HepG2 (cell line): ENCODE results near the gene MME. TPM values are rescaled to one million over a fixed set of nuclear protein-coding genes. Genes with fewer than 3 reads are reported as not detected.

ENCODE experiments used
- ATAC-seq: fragments of 200-7000 bp; cut with Tn5 transposase; 3 replicates; pipeline ENCODE4 v1.9.1; 2020; ENCODE audit warnings: mild to moderate bottlenecking, moderate library complexity
- BruUV-seq: library from RNA; stranded (reverse); fragments of 400-500 nt; replicated peaks from 2 replicates; lab custom pipeline; 2021; lab: Mats Ljungman, UMichigan
- CTCF ChIA-PET: fragments of 300-600 bp; formaldehyde crosslinking; extraction: SDS; loops from one replicate; lab custom pipeline; 2021; ENCODE audit warnings: low total read pairs, inconsistent platforms, low intra/inter-chr PET ratio; lab: Yijun Ruan, JAX
- POLR2A ChIA-PET: fragments of 350-600 bp; sonication (Branson Sonifier 250); formaldehyde crosslinking; loops from one replicate; lab custom pipeline; 2020; ENCODE audit warnings: antibody characterized with exemption, inconsistent platforms; lab: Yijun Ruan, JAX
- DNase-seq: peaks from one replicate; pipeline ENCODE4 v3.0.0-alpha.2; 2015; ENCODE audit warnings: low spot score
- FAIRE-seq: peaks from 3 replicates; lab custom pipeline; 2011; peaks lifted over from hg19 to GRCh38; lab: Jason Lieb, UNC
- H2AFZ ChIP-seq: one replicate; pipeline ENCODE4 v1.6.1; 2011; ENCODE audit warnings: low read length, inconsistent platforms
- H3K27ac ChIP-seq: fragments of 300-600 bp; 3 replicates; pipeline ENCODE4 v1.8.0; 2011; ENCODE audit warnings: mixed run types, mild to moderate bottlenecking, mixed read lengths, low read length, inconsistent platforms; ENCODE audit not compliant: insufficient read depth; ENCODE audit errors: extremely low read length
- H3K27me3 ChIP-seq, 2 experiments: fragments of 200-600 bp in 1 of 2; 2 replicates in 1 of 2; 3 replicates in 1 of 2; pipeline versions ENCODE4 v1.6.0 to v1.8.0; 2011; ENCODE audit warnings: low read length in 2 of 2, mild to moderate bottlenecking in 2 of 2, moderate library complexity in 2 of 2, inconsistent platforms in 1 of 2; ENCODE audit not compliant: insufficient read depth in 2 of 2, control insufficient read depth in 1 of 2
- H3K36me3 ChIP-seq, 2 experiments: fragments of 200-600 bp in 1 of 2; replicated peaks in 1 of 2; 2 replicates in 1 of 2; 3 replicates in 1 of 2; pipeline versions ENCODE4 v1.5.1 to v1.8.0; 2011; ENCODE audit warnings: low read length in 2 of 2, inconsistent platforms in 1 of 2; ENCODE audit not compliant: insufficient read depth in 2 of 2, control insufficient read depth in 1 of 2
- H3K4me1 ChIP-seq: 2 replicates; pipeline ENCODE4 v1.5.1; 2012; ENCODE audit warnings: low read length, inconsistent platforms; ENCODE audit not compliant: insufficient read depth
- H3K4me2 ChIP-seq: 2 replicates; pipeline ENCODE4 v1.6.0; 2011; ENCODE audit warnings: low read depth, low read length, inconsistent platforms
- H3K4me3 ChIP-seq, 3 experiments: fragments of 200-600 bp in 1 of 3; sonication (generic), shearing (Covaris generic) in 1 of 3; replicated peaks in 1 of 3; 2 replicates each; pipeline ENCODE4 v1.5.1; 2011 to 2016; ENCODE audit warnings: low read length in 3 of 3, inconsistent platforms in 2 of 3, low read depth in 2 of 3, mild to moderate bottlenecking in 2 of 3, control low read depth in 1 of 3, mixed read lengths in 1 of 3; ENCODE audit not compliant: insufficient read depth in 1 of 3
- H3K79me2 ChIP-seq: one replicate; pipeline ENCODE4 v1.6.1; 2011; ENCODE audit warnings: low read length, inconsistent platforms; ENCODE audit not compliant: insufficient read depth
- H3K9ac ChIP-seq: 2 replicates; pipeline ENCODE4 v1.6.0; 2011; ENCODE audit warnings: mild to moderate bottlenecking, low read depth, low read length, inconsistent platforms; ENCODE audit not compliant: insufficient read depth
- H3K9me3 ChIP-seq: 2 replicates; pipeline ENCODE4 v1.5.1; 2012; ENCODE audit warnings: mild to moderate bottlenecking, low read length
- H4K20me1 ChIP-seq: 2 replicates; pipeline ENCODE4 v1.6.0; 2011; ENCODE audit warnings: inconsistent platforms, mild to moderate bottlenecking, low read length, moderate library complexity; ENCODE audit not compliant: insufficient read depth
- MIER2 ChIP-seq: IDR thresholded peaks from 2 replicates; pipeline ENCODE4 v1.6.1; 2016; ENCODE audit warnings: missing biosample characterization, missing genetic modification reagents
- RXRB ChIP-seq: IDR thresholded peaks from 2 replicates; pipeline ENCODE4 v1.6.1; 2016; ENCODE audit warnings: borderline replicate concordance, missing genetic modification reagents, missing compliant biosample characterization
- SALL1 ChIP-seq: sonication (generic); formaldehyde crosslinking; IDR thresholded peaks from 2 replicates; pipeline ENCODE4 v1.8.0; 2022; ENCODE audit warnings: mild to moderate bottlenecking, missing genetic modification reagents
- TBX3 ChIP-seq: fragments of 450-650 bp; IDR thresholded peaks from 2 replicates; pipeline ENCODE4 v1.6.1; 2017; ENCODE audit warnings: antibody characterized with exemption, mild to moderate bottlenecking, inconsistent platforms, borderline replicate concordance
- ZBED4 ChIP-seq: sonication (generic); formaldehyde crosslinking; IDR thresholded peaks from 2 replicates; pipeline ENCODE4 v1.4.0; 2020; ENCODE audit warnings: missing genetic modification reagents, borderline replicate concordance
- ZFP36L2 ChIP-seq: sonication (generic); formaldehyde crosslinking; IDR thresholded peaks from 2 replicates; pipeline ENCODE4 v1.4.0; 2020; ENCODE audit warnings: missing genetic modification reagents
- ZNF558 ChIP-seq: sonication (generic); formaldehyde crosslinking; IDR thresholded peaks from 2 replicates; pipeline ENCODE4 v1.9.0; 2022; ENCODE audit warnings: mild to moderate bottlenecking, missing genetic modification reagents, borderline replicate concordance
- WGBS: methylation state at CpG from one replicate; pipeline ENCODE4 v1.1.6; 2017; ENCODE audit warnings: low lambda C conversion rate; 5-methylcytosine and 5-hydroxymethylcytosine counted together
- in situ Hi-C: cut with HindIII; loops from 2 replicates; pipeline ENCODE4 v1.10.0; 2017; ENCODE audit warnings: low pct_unique_long_range_greater_than_20kb; ENCODE audit not compliant: extremely low pct_ligation_motif_present
- intact Hi-C: fragments of 100-400 bp; cut with micrococcal nuclease; formaldehyde crosslinking; loops from one replicate; pipeline ENCODE4 v1.10.0; 2022; ENCODE audit not compliant: unreplicated experiment
- polyA plus RNA-seq, 8 experiments: library from polyadenylated mRNA; depleted of rRNA in 3 of 8; stranded (reverse) in 7 of 8; unstranded in 1 of 8; fragments of >200 nt; fragmentation: Illumina TruSeq in 4 of 8; extraction: Trizol in 4 of 8; gene quantifications; 2 replicates each; pipeline versions ENCODE4 v1.2.1 to v1.2.3, GENCODE V29; 2011 to 2016; ENCODE audit warnings: low read depth in 4 of 8, missing spikeins in 1 of 8, mixed read lengths in 1 of 8; ENCODE audit not compliant: insufficient read depth in 1 of 8
- total RNA-seq, 5 experiments: library from RNA; depleted of rRNA; stranded (reverse); fragments of >200 nt; fragmentation: Illumina TruSeq; extraction: Trizol; gene quantifications; 2 replicates each; pipeline ENCODE4 v1.2.3, GENCODE V29; 2016; ENCODE audit warnings: low read depth in 1 of 5

The MME gene
- total and polyA plus RNA-seq, 2 of the 13 experiments (the other 11 are each of a cell fraction or from before 2014, with no cell fraction given), result not detected

- no peaks in the 10 kb centered on the region for H3K36me3 ChIP-seq
- in situ Hi-C loops (no loop called here), intact Hi-C loops (no loop called here)
- no peaks in the 10 kb centered on the region for H3K27me3 ChIP-seq
- H3K4me1 ChIP-seq, result no peaks in the 10 kb centered on the region
- H3K27ac ChIP-seq, result no peak overlapping the region
- no peak for ATAC-seq
- no peak overlapping the region for H2AFZ ChIP-seq
- no TSS peak for BruUV-seq
- DNase-seq, result no peak
- FAIRE-seq, result no peak
- no peaks in the 10 kb centered on the region for H3K79me2 ChIP-seq
- CTCF ChIA-PET, result no interaction called here
- no peaks in the 10 kb centered on the region for H4K20me1 ChIP-seq
- H3K4me2 ChIP-seq, result no peak overlapping the region
- no peak for TF ChIP-seq ZNF558
- no peak for TF ChIP-seq TBX3
- no peak for TF ChIP-seq RXRB (CRISPR knock-in tag)
- no peak for TF ChIP-seq ZBED4
- TF ChIP-seq MIER2 (CRISPR knock-in tag), result no peak
- no peak for TF ChIP-seq ZFP36L2 (CRISPR knock-in tag)
- no peak for TF ChIP-seq SALL1 (CRISPR knock-in tag)
- TF ChIP-seq, all 625 proteins: peak for 0
- H3K4me3 ChIP-seq, result no peak overlapping the region
- no peak overlapping the region for H3K9ac ChIP-seq
- POLR2A ChIA-PET, result no interaction called here
- H3K9me3 ChIP-seq, result no peaks in the 10 kb centered on the region
- 2% methylated on average over 3 of the region's 3 CpGs for WGBS
Measured at GRCh38 chr3:155227141-155227540, 147.0 kb downstream of the MME start.
